Glomerular visceral epithelial cell (primary cell): ENCODE measurements around the gene ALKBH7.
"Not testable (repeated sequence)": the region's sequence is repeated elsewhere in the genome, so short reads cannot be mapped to it uniquely, and the experiment has no call there.

Experiments
- DNase-seq: peaks from one replicate; pipeline ENCODE4 v3.0.0-alpha.2; 2016; ENCODE audit errors: extremely low spot score

Gene ALKBH7

DNA sequence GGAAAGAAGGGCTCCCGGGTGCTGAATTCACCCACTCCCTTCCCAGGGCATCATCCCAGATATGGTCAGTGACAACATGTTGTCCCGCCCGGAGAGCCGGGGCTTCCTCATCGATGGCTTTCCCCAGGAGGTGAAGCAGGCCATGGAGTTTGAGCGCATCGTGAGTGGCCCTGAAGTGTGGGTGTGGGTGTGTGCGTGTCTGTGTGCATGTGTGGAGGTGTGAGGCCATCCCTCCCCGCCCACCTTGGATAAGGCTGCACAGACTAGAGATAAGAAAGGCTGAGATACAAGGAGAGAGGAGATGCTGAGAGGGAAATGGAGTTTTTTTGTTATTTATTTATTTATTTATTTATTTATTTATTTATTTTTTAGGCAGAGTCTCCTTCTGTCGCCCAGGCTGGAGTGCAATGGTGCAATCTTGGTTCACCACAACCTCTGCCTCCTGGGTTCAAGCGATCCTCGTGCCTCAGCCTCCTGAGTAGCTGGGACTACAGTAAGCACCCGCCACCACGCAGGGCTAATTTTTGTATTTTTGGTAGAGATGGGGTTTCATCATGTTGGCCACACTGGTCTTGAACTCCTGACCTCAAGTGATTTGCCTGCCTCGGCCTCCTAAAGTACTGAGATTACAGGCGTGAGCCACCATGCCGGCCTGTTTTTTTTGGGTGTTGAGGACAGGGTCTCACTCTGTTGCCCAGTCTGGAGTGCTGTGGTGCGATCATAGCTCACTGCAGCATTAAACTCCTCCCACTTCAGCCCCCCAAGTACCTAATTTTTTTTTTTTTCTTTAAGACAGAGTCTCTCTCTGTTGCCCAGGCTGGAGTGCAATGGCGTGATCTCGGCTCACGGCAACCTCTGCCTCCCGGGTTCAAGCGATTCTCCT lies 27.7 kb downstream of the ALKBH7 start:
- not testable (repeated sequence) for DNase-seq

DNA sequence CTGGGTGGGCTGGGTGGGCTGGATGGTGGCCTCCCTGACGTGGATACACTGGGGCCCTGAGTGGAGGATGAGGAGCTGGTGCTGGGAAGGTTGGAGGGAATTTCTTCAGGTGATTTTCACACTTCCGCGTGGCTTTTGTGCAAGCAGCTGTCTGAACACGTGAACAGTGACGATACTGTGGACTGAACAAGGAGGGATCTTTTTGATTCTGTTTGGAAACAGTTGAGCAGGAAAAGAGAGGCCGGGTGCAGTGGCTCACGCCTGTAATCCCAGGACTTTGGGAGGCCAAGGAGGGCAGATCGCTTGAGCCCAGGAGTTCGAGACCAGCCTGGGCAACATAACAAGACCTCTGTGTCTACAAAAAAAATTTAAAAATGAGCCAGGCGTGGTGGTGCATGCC lies 29.5 kb downstream of the ALKBH7 start:
- DNase-seq, result no peak

DNA sequence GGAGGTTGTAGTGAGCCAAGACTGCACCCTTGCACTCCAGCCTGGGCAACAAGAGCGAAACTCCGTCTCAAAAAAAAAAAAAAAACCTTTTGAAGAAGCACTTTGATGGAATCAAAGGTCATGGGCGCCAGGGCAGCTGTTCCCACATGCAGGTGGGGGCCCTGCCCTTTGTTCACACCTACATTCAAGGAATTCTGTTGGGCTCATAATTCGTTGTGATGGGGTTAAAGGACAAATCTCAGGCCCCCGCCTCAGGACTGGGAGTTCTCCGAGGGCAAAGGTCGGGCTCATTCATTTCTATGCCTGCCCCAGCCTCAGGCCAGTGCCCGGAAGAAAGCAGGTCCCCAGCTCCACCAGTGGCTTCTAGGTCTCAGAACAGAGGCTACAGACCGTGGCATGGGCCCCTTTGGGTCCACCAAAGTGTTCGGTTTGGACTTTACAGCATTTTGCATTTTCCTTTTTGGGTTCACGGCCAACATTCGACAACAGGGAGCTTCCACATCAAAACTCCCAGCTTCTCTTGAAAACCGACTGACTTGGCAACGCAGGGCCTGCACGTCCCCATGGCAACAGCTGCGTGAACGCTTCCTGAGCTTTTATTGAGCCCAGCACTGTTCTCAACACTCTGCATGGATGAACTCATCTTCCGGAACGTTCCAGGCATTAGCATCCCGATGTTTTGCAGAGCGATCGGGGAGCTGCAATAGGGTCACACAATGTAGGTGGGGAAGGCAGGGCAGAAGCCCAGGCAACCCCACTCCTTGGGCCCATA lies 30.4 kb downstream of the ALKBH7 start:
- DNase-seq, result no peak

DNA sequence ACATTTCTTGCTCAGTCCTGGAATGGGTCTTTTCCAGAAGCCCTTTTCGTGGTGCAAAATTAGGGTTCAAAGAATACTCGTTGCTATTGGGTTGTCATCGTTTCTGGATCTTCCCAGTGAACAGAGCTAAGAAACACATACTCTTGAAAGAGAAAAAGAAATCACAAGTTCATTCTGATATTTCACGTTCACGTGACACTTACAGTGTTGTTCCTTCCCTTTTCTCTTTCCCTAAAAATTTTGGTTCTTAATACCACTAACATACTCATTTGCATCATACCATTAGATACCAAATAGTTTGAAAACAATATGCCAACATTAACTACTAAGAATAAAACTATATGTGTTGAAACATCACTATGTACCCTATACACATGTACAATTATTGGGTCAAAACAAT lies 33.8 kb downstream of the ALKBH7 start:
- DNase-seq, result no peak

DNA sequence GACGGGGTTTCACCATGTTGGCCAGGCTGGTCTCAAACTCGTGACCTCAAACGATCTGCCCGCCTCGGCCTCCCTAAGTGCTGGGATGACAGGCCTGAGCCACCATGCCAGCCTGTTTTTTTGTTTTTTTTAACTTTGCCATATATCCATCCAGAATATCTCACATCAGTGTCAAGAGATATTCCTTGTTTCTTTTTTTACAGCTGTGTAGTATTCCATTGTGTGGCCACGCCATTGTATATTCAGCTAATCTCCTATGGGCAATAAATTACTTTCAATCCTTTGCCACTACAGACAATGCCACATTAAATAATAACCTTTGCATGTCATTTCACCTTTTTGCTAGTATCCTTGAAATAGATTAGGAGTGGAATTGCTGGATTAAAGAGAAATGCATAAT lies 36.8 kb downstream of the ALKBH7 start:
- DNase-seq, result no peak

DNA sequence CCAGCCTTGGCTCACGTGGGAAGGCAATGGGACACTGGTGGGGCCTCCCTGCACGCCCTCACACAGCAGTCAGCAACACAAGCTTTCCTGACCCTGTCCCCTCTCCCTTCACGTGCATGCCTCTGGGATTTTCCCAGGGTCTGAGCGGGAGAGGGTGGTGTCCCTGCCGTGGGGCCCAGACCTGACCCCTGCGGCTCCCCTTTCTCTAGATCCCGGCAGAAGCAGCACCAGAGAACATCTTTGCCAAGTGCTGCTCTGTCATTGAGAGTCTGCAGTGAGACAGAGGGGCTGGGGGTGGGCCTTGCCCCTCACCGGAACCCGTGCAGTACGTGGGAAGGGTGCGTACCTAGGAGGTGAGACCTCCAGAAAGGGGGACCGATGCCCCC lies 39.5 kb downstream of the ALKBH7 start:
- no peak for DNase-seq

DNA sequence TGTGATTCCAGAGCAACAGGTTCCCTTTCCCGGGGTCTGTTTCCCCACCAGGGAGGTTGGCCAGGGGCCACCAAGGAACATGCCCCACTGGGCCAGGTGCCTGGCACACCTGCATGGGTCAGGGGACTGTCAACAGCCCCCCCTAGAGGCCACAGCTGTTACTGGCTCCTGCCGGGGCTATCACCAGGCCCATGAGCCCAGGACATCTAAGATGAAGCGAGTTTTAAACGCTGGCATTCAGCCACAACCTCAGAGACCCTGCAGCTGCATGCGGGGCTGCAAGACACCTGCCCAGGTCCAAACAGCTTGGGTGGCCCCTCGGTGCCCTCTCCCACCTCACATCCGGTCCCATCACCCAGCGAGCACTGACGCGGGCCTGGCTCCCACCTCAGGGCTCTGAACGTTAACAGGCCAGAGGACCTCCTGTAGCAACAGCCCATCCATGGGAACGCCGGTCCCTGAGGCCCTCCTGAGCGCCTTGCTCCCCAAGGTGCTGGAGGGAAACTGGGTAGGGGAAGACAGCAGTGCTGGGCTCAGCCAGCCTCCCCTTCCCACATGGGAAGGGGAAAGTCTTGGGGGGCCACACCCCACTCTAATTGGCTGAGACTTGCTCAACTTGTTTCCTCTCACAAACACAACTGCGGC lies 40.0 kb downstream of the ALKBH7 start:
- DNase-seq, result peak; percentile 35

DNA sequence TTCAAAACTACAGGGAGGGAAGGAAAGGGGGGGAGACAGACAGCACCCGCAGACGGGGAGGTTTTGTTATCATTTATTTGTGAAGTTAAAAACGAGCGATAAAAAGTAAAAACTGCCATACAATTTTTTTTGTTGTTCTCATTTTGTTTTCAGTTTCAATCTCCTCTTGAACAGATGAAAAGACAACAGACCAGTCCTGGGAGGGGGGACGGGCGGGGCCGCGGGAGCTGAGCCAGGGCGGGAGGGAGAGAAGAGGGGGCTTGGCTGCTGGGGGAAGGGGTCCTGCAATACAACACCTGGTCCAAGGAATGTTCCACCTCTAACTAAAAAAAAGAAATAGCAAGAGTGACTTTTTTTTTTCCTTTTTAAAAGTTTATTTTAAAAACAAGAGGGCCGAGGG lies 40.7 kb downstream of the ALKBH7 start:
- no peak for DNase-seq

DNA sequence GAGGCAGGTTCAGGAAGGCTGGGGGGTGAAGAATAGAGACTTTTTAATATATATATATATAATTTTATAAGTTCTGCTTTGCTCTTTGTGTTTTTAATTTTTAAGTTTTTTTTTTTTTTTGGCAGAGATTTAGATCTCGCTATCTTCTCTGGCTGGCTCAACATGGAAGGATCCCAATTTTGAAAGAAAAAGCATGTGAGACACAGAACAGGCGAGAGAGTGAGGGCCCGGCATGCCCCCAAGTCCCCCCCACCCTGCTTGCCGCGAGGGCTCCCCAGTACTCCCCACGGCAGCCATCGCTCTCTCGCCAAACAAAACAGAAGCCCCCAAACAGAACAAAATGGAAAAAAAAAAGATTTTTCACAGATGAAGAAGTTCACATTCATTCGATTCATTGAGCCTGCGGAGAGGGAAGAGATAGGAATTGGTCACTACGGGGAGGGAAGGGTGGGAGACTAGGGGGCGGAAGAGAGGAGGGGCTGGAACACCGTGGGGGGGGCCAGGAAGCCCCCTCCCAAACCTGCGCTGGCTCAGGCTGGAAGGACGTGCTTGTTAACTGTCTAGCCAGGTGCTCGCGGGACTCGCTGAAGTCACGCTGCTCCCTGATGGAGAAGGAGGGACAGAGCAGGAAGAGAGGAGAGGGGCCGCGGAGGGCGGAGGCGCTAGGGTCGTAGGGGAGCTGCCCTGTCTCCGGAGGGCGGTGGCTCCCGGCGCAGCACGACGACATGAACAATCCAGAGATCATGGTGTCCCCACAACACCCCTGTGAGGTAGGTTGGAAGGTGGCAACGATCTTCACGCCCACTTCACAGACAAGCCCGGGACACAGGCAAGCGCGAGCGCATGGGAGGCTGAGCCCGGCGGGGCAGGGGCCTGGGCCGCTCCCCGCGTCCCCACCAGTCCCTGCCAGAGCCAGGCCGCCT lies 41.4 kb downstream of the ALKBH7 start:
- no peak for DNase-seq

DNA sequence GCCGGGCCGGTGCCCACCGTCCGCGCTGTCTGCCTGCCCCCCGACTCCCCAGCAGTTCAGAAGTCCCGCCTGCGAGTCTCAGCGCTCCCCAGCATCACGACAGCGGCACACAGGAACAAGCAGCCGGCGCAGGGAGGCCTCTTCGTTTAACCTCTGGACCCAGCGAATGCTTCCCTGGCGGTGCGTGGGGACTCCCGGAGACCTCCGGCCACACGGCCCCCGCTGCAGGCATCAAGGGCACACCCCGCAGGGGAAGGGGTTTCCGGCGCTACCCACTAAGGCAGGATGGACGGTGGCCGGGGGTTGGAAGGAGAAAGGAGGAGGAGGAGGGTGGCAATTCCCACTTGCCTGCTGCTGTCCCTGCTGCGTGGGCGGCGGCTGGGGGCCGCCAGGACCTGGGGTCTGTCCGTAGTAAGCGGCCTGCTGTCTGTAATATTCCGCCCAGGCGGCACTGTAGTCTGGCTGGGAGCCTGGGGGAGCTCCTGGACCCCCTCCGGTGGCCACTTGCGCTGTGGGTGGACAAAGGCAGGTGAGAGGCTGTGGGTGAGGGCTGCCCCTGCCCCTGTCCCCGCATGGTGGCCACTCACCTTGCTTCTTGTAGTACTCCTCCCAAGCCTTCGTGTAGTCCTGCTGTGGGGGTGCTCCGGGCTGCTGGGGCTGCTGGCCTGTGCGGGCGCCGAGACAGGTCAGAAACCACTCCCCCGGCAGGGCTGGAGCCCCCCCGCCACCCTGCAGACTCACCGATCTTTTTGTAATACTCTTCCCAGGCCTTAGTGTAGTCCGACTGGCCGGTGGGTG lies 42.4 kb downstream of the ALKBH7 start:
- no peak for DNase-seq

DNA sequence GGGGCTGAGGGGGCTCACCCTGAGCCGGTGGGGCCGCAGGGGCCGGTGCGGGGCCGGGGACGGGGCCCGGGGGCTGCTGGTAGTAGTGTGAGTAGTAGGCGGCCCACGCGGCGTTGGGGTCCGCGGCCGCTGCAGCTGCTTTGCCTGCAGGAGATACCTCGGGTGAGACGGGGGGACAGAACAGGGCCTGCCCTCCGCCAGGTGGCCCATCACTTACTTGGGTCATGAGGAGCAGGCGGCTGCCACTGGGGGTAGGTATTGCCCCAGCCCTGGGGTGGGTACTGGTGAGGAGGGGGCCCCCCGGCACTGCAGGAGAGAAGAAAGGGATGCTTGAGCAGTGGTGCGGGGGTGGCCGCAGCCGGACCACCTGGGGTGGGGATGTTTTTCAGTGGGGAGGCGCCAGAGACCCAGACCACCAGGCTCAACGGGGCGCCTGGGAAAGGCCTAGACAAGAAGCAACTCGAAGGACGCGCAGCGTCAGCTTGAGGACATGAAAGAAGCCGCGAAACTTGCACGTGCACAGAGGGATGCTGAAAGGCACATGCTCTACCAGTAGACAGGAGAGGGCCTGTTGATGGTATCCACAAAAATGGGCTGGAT lies 43.1 kb downstream of the ALKBH7 start:
- no peak for DNase-seq

DNA sequence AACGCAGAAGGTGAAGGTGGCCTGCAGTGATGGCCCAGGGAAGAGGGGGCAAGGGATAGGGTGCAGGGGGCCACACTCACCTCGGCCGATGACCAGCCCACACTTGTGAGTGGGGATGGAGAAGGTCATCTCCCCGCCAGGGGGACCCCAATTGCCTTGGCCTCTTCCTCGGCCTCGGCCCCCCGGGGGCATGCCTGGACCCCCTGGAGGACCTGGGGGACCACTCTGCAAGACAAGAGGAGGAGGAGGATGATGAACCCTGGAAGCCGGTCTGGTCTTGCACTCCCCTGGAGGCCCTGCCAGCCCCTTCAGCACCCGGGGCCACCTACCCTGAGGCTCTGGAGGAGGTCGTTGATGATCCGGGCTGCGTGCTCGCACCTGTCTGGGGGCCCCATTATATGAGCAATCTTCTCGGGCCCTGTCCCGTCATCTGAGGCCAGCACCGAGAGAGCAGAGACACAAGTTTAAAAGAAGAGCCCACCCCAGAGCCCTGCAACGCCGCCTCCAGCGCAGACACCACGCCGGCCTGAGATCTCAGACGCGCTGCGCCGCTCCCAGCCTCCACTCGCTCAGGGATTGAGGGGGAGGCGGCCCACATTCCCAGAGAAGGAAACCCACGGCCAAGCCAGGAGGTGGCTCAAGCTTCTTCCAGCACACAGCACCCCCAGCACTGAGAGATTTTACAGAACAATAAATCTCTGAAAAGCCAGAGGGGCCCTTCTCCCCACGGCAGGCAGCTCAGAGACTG lies 44.2 kb downstream of the ALKBH7 start:
- DNase-seq, result no peak

DNA sequence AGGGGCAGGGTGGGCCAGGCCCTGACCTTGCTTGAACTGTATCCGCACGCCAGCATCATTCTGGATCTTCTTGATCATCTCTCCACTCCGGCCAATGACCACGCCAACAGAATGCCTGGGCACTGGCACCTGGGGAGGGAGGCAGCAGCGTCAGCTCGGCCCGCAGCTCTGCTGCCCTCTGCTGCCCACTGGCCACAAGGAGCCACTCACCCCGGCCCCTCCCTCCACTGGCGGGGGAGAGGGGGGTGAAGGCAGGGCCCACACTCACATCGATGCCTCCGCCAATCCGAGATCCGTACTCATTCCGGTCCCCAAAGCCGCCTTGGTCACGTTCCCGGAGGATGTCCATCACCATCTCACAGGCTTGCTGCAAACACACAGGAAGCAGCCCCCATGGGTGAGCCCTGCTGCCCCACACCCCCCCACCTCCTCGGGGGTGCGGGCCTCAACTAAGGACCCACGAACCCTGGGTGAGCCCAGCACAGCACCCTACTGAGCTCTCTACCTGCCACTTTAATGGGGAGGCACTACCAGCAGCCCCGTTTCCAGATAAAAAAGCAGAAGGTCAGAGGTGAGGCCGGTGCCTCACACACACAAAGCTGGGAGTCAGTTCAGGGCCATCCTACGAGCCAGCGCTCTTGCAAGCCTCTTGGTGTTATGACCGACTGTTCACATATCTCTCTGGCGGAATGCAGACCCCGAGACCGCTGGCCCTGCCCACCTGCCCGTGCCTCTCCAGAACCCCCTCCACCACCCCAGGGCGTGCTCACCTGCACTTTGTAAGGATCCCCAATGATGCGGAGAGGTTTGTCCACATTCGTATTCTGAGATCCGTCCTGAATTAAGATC lies 45.3 kb downstream of the ALKBH7 start:
- DNase-seq, result peak; percentile 21

DNA sequence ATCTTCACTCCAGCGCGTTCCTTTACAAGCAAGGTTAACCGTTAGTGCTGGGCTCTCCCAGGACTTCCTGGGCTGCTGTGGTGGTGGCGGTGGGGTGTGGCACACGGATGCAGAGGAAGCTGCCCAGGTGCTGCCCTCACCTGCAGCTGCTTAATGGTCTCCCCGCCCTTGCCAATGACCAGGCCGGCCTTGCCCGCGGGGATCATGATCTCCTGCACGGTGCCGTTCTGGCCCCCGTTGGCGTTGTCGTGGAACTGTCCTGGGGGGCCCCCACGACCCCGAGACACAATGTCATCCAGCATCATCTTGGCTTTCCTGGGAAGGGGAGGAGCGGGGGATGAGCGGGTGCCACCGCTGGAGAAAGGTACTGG lies 46.0 kb downstream of the ALKBH7 start:
- DNase-seq, result no peak

DNA sequence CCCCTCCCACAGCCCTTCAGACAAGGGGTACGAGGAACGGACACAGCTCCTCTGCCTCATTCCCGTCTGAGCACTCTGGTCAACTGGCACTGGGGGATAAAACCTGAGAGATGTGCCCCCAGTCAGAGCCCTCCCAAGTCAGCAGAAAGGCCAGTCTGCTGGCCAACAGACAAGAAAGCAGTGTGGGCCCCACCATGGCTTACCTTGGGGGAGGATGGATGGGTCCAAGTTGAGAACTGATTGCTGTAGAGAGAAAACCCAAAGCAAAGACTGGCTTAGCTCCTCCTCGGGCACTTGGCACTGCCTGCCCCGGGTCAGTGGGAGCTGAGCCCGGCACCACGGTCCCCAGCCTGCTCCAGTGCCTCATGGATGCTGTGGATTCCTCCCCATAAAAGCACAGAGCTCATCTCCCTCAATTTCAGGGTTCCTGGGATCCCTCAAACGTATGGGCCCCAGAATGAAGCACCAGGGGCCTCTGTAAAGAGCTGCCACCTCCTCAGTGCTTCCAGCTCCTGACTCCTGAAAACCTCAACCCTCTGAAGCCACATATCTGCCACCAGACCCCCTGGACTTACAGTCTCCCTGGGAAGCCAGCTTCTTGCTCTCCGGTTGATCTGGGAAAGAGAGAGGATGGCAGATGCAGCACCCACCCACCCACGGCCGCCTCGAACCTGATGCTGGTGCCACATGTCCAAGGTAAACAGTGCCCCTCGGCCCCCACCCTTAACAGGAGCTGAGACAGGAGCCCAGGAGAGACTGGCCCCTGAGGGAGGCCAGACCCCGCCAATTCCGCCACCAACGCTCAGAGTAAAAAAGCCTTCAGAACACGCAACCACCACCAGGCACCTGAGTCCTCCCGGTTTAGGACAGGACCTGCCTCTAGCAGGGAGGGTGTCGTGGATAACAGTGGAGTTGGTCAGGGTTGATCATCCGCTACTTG lies 48.8 kb downstream of the ALKBH7 start:
- DNase-seq, result no peak

DNA sequence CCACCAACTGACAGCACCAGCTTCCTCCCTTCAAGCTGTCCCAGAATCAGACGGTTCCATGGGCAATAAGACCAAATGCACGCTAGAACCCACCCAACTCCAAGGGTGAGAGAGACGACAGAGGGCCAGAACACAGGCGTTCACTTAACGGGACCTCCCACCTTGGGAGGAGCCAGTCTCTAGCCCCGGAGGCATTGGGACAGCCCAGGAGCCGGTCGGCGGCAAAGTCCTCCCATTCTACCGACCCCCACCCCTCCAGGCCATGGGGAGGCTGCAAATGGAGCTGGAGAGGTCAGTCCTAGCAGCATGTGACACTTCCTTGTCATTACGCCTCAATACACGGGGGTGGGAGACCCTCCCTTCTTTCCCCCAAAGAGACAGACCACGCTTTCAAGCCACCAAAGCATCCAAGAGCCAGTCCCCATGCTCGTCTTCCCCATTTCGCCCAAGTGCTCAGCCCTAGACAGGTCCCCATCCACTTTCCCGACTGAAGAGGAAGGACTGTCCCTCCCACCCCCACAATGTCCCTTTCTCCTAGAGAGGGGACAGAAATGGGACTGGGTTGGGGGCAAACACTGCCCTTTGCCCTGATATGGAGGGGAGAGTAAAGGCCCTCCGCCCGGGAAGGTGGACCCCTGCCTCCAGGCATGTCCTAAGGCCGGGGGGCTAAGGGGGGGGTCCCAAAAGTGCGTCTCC lies 51.1 kb downstream of the ALKBH7 start:
- DNase-seq, result peak; percentile 56
